Endothelial cell of umbilical vein (primary cell): Measurements from ENCODE around the gene PDLIM1. TPM values are rescaled to one million over a fixed set of nuclear protein-coding genes. Genes with fewer than 3 reads are reported as not detected.

Experiments used
- BruUV-seq: library from RNA; stranded (reverse); fragments of 400-500 nt; replicated peaks from 2 replicates; lab custom pipeline; 2021; lab: Mats Ljungman, UMichigan
- CTCF ChIA-PET: fragments of 300-600, 350-600 bp; sonication (Branson Sonifier 250); formaldehyde crosslinking; loops from one replicate; lab custom pipeline; 2021; ENCODE audit warnings: antibody characterized with exemption, inconsistent platforms; lab: Charles Lee
- POLR2A ChIA-PET: fragments of 300-600, 350-600 bp; sonication (Branson Sonifier 250); formaldehyde crosslinking; loops from one replicate; lab custom pipeline; 2021; ENCODE audit warnings: antibody characterized with exemption, inconsistent platforms; lab: Charles Lee
- DNase-seq: peaks from one replicate; pipeline ENCODE4 v3.0.0-alpha.2; 2011; ENCODE audit warnings: low read depth, low spot score
- FAIRE-seq: peaks from 2 replicates; lab custom pipeline; 2011; peaks lifted over from hg19 to GRCh38; lab: Jason Lieb, UNC
- H2AFZ ChIP-seq: 2 replicates; pipeline ENCODE4 v1.6.0; 2012; ENCODE audit warnings: low read depth, low read length, control low read depth, inconsistent platforms
- H3K27ac ChIP-seq: 2 replicates; pipeline ENCODE4 v1.5.1; 2011; ENCODE audit warnings: low read depth, mild to moderate bottlenecking, control low read depth, low read length, moderate library complexity; ENCODE audit not compliant: insufficient read depth
- H3K27me3 ChIP-seq, 2 experiments: 2 replicates each; pipeline versions ENCODE4 v1.6.0 to v1.6.1; 2011; ENCODE audit warnings: low read length in 2 of 2, mixed read lengths in 1 of 2; ENCODE audit not compliant: control insufficient read depth in 2 of 2, insufficient read depth in 2 of 2
- H3K36me3 ChIP-seq, 2 experiments: 2 replicates in 1 of 2; 3 replicates in 1 of 2; pipeline ENCODE4 v1.5.1; 2011; ENCODE audit warnings: low read length in 2 of 2, mild to moderate bottlenecking in 1 of 2, moderate library complexity in 1 of 2; ENCODE audit not compliant: control insufficient read depth in 2 of 2, insufficient read depth in 2 of 2; ENCODE audit errors: extremely low read depth in 1 of 2
- H3K4me1 ChIP-seq: 3 replicates; pipeline ENCODE4 v1.5.1; 2011; ENCODE audit warnings: mild to moderate bottlenecking, low read length; ENCODE audit not compliant: control insufficient read depth, insufficient read depth; ENCODE audit errors: extremely low read depth
- H3K4me2 ChIP-seq: 2 replicates; pipeline ENCODE4 v1.6.1; 2011; ENCODE audit warnings: low read length, control low read depth, mixed read lengths; ENCODE audit not compliant: insufficient read depth
- H3K4me3 ChIP-seq, 3 experiments: fragments of 200-600 bp in 1 of 3; sonication (generic), shearing (Covaris generic) in 1 of 3; replicated peaks in 1 of 3; 2 replicates each; pipeline ENCODE4 v1.5.1; 2011 to 2016; ENCODE audit warnings: control low read depth in 3 of 3, low read length in 3 of 3, mild to moderate bottlenecking in 2 of 3, inconsistent platforms in 1 of 3, low read depth in 1 of 3, moderate library complexity in 1 of 3; ENCODE audit not compliant: insufficient read depth in 1 of 3
- H3K79me2 ChIP-seq: 2 replicates; pipeline ENCODE4 v1.6.0; 2012; ENCODE audit warnings: low read length, inconsistent platforms; ENCODE audit not compliant: control insufficient read depth, insufficient read depth
- H3K9ac ChIP-seq: replicated peaks from 2 replicates; pipeline ENCODE3; 2011; ENCODE audit warnings: low read length, control low read depth; ENCODE audit not compliant: insufficient read depth; ENCODE audit errors: extremely low read depth
- H3K9me1 ChIP-seq: replicated peaks from 3 replicates; pipeline ENCODE4 v1.6.0; 2011; ENCODE audit warnings: mild to moderate bottlenecking, low read length; ENCODE audit not compliant: control insufficient read depth, insufficient read depth; ENCODE audit errors: extremely low read depth
- H3K9me3 ChIP-seq: replicated peaks from 2 replicates; pipeline ENCODE4 v1.5.1; 2012; ENCODE audit warnings: low read length, inconsistent platforms; ENCODE audit not compliant: control insufficient read depth, insufficient read depth
- H4K20me1 ChIP-seq: replicated peaks from 2 replicates; pipeline ENCODE3; 2011; ENCODE audit warnings: mild to moderate bottlenecking, low read length; ENCODE audit not compliant: control insufficient read depth, insufficient read depth; ENCODE audit errors: extremely low read depth
- CTCF ChIP-seq, 2 donors: IDR thresholded peaks; 1 replicate in 1 of 2; 2 replicates in 1 of 2; pipeline ENCODE4 v1.5.1; 2011; ENCODE audit warnings: low read length in 2 of 2, mild to moderate bottlenecking in 2 of 2, moderate library complexity in 2 of 2, control low read depth in 1 of 2, inconsistent platforms in 1 of 2, low read depth in 1 of 2; ENCODE audit not compliant: insufficient read depth in 1 of 2; ENCODE audit errors: extremely low read depth in 1 of 2
- EZH2 ChIP-seq: IDR thresholded peaks from 2 replicates; pipeline ENCODE4 v1.6.1; 2012; ENCODE audit warnings: borderline replicate concordance, low read depth, mild to moderate bottlenecking, moderate library complexity, low read length, inconsistent platforms; ENCODE audit not compliant: severe bottlenecking
- FOS ChIP-seq: IDR thresholded peaks from 2 replicates; pipeline ENCODE4 v1.6.1; 2011; ENCODE audit warnings: mild to moderate bottlenecking, low read length, moderate library complexity, borderline replicate concordance; ENCODE audit not compliant: insufficient read depth
- GATA2 ChIP-seq: IDR thresholded peaks from 2 replicates; pipeline ENCODE4 v1.7.0; 2011; ENCODE audit warnings: low read depth, mild to moderate bottlenecking, moderate library complexity, mixed read lengths, low read length; ENCODE audit not compliant: insufficient read length, insufficient read depth
- JUN ChIP-seq: IDR thresholded peaks from 2 replicates; pipeline ENCODE4 v1.6.1; 2011; ENCODE audit warnings: borderline replicate concordance, low read depth; ENCODE audit not compliant: insufficient read length, insufficient read depth
- MYC ChIP-seq: IDR thresholded peaks from one replicate; pipeline ENCODE4 v1.6.1; 2011; ENCODE audit warnings: mild to moderate bottlenecking, low read depth, low read length
- POLR2A ChIP-seq: IDR thresholded peaks from 2 replicates; pipeline ENCODE4 v1.6.1; 2012; ENCODE audit warnings: low read depth, mild to moderate bottlenecking, control low read depth, low read length
- POLR2AphosphoS5 ChIP-seq: IDR thresholded peaks from 2 replicates; pipeline ENCODE4 v1.6.1; 2012; ENCODE audit warnings: low read depth, mild to moderate bottlenecking, control low read depth, low read length, moderate library complexity; ENCODE audit not compliant: insufficient read depth
- dilution Hi-C: fragments of 300-500 bp; cut with MboI; formaldehyde crosslinking; loops from one replicate; pipeline ENCODE4 v1.15.0; 2019; ENCODE audit warnings: low sequenced_read_pairs; ENCODE audit not compliant: extremely low pct_ligation_motif_present
- intact Hi-C: fragments of 100-400 bp; cut with micrococcal nuclease; formaldehyde crosslinking; loops from one replicate; pipeline ENCODE4 v1.10.0; 2022
- polyA plus RNA-seq, 4 experiments: library from polyadenylated mRNA; depleted of rRNA in 3 of 4; stranded (reverse) in 3 of 4; unstranded in 1 of 4; fragments of >200 nt; gene quantifications; 2 replicates each; pipeline versions ENCODE4 v1.2.1 to v1.2.3, GENCODE V29; 2011 to 2012; ENCODE audit warnings: missing spikeins in 1 of 4
- total RNA-seq: library from RNA; stranded (reverse); gene quantifications from 2 replicates; pipeline ENCODE4 v1.2.3, GENCODE V29; 2021
- TF ChIP-seq, protein P1 (sequence below): IDR thresholded peaks from 2 replicates; pipeline ENCODE4 v1.6.1; 2011; ENCODE audit not compliant: insufficient read depth, insufficient read length

The PDLIM1 gene
- total and polyA plus RNA-seq, 2 donors (not counting 3 experiments of a cell fraction or from before 2014, with no cell fraction given) = 91.1 to 122 TPM

DNA sequence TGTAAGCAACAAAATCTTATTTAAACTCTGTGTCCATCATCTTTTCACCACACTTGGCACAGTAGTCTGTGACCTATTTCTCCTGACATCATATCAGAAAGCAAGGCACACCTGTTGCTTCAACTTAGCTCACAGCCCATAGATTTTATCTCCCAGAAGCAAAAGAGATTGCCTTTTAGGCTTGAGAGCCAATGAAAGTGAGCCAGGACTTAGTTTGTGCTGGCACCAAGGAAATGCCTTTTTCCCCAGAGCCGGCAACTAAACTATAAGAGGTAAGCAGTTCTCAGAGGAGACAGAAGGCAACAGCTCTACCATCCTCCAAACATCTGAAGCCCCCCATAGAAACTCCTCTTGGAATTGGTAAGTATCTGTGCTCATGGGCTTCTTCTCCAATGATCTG is 96.9 kb downstream of the PDLIM1 start, which contains the start of gene ACSM6:
ACSM6 (plus strand) TSS at position 295 of the 400 bp plus-strand sequence. CDS start 248 bp downstream, outside the sequence.
- no peak within 1 kb of the TSS for H3K4me2 ChIP-seq
- H3K27me3 ChIP-seq = peaks cover 0 to 3% of the 10 kb centered on the region in 2 experiments
- no peaks in the 10 kb centered on the region for H3K9me1 ChIP-seq
- ChIA-PET POLR2A (no interaction called here), CTCF (interaction anchor here (1.2 kb wide), 1 partner anchor 169 kb away, joined by 3 read pairs; no protein-coding TSS in a partner anchor)
- H3K36me3 ChIP-seq = no peaks in the 10 kb centered on the region
- H3K9ac ChIP-seq = no peak within 1 kb of the TSS
- H3K4me3 ChIP-seq = no peak within 1 kb of the TSS
- intact Hi-C loops (no loop called here), dilution Hi-C loops (no loop called here)
- DNase-seq = no peak
- TF ChIP-seq POLR2AphosphoS5 (no peak), POLR2A (no peak), MYC (no peak), GATA2 (no peak), JUN (no peak), CTCF (IDR thresholded peaks at IDR 0.05; ENCODE audit: extremely low read depth in 1 of 2, insufficient read depth in 1 of 2, low read depth in 1 of 2, low read length in 2 of 2) (no peak), EZH2 (no peak), FOS (no peak)
- TF ChIP-seq, protein P1, sequence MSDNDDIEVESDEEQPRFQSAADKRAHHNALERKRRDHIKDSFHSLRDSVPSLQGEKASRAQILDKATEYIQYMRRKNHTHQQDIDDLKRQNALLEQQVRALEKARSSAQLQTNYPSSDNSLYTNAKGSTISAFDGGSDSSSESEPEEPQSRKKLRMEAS = no peak
- no TSS peak for BruUV-seq
- H3K79me2 ChIP-seq = no peaks in the 10 kb centered on the region
- H4K20me1 ChIP-seq = no peaks in the 10 kb centered on the region
- no peaks in the 10 kb centered on the region for H3K9me3 ChIP-seq
- H2AFZ ChIP-seq = no peak within 1 kb of the TSS
- H3K4me1 ChIP-seq = no peaks in the 10 kb centered on the region
- FAIRE-seq = no peak
- no peak within 1 kb of the TSS for H3K27ac ChIP-seq
